GM06990 (cell line): Measurements from ENCODE around the gene AP5B1.

Source experiments
- DNase-seq: peaks from one replicate; pipeline ENCODE4 v3.0.0-alpha.2; 2011; ENCODE audit not compliant: insufficient read length; ENCODE audit errors: extremely low read depth
- H3K27me3 ChIP-seq: replicated peaks from 2 replicates; pipeline ENCODE4 v1.6.0; 2011; ENCODE audit warnings: low read length; ENCODE audit not compliant: control insufficient read depth, insufficient read depth
- H3K36me3 ChIP-seq: 2 replicates; pipeline ENCODE4 v1.5.1; 2011; ENCODE audit warnings: low read length; ENCODE audit not compliant: control insufficient read depth, insufficient read depth
- H3K4me3 ChIP-seq: replicated peaks from 2 replicates; pipeline ENCODE4 v1.5.1; 2011; ENCODE audit warnings: low read depth, mild to moderate bottlenecking, control low read depth, low read length
- TF ChIP-seq, protein P1 (sequence below): IDR thresholded peaks from 2 replicates; pipeline ENCODE4 v1.5.1; 2011; ENCODE audit warnings: low read length, control low read depth, mild to moderate bottlenecking, inconsistent platforms; ENCODE audit not compliant: insufficient read depth, poor library complexity, severe bottlenecking

AP5B1 gene

DNA sequence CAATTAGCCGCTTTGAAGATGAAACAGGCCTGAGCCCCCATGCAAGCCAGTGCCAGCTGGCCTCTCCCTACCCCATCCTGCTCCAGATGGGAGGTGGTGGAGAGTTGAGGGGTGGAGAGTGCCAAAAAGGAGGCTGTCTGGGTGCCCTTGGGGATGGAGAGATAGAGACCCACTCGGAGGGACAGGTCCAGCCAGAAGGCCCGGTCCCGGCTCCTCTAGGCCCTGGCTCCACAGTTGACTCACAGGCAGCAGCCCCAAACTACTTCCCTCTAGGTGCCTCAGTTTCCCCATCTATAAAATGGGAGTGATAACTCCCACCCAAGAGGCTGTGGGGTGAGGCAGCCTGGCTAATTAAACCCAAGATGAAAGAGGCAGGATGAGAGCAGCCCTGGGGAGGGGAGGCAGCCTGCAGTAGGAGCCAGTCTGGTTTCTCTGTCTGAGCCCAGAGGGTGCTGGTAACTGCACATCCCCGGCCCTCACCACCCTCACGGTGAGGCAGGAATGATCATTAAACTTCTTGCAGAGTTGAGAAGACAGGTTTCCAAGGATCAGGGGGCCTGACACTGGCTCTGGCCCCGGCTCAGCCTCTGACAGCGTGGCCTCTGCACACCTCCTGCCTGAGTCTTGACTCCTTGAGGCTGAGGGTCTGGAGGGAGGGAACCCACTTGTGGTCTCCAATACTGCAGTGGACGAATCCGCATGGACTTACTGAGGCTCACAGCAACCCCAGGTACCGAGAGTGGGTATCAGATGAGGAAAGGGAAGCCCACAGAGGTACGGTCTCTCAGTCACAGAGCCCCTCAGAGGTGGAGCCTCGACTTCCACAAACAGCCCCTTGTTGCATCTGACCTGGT is 1.4 kb upstream of the AP5B1 start:
- TF ChIP-seq, protein P1, sequence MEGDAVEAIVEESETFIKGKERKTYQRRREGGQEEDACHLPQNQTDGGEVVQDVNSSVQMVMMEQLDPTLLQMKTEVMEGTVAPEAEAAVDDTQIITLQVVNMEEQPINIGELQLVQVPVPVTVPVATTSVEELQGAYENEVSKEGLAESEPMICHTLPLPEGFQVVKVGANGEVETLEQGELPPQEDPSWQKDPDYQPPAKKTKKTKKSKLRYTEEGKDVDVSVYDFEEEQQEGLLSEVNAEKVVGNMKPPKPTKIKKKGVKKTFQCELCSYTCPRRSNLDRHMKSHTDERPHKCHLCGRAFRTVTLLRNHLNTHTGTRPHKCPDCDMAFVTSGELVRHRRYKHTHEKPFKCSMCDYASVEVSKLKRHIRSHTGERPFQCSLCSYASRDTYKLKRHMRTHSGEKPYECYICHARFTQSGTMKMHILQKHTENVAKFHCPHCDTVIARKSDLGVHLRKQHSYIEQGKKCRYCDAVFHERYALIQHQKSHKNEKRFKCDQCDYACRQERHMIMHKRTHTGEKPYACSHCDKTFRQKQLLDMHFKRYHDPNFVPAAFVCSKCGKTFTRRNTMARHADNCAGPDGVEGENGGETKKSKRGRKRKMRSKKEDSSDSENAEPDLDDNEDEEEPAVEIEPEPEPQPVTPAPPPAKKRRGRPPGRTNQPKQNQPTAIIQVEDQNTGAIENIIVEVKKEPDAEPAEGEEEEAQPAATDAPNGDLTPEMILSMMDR, result no peak
- Histone ChIP-seq H3K4me3 (no peak overlapping the region), H3K27me3 (no peaks in the 10 kb centered on the region; the same call in 1 of the 2 replicates), H3K36me3 (peaks cover 13% of the 10 kb centered on the region)
- DNase-seq, result no peak

DNA sequence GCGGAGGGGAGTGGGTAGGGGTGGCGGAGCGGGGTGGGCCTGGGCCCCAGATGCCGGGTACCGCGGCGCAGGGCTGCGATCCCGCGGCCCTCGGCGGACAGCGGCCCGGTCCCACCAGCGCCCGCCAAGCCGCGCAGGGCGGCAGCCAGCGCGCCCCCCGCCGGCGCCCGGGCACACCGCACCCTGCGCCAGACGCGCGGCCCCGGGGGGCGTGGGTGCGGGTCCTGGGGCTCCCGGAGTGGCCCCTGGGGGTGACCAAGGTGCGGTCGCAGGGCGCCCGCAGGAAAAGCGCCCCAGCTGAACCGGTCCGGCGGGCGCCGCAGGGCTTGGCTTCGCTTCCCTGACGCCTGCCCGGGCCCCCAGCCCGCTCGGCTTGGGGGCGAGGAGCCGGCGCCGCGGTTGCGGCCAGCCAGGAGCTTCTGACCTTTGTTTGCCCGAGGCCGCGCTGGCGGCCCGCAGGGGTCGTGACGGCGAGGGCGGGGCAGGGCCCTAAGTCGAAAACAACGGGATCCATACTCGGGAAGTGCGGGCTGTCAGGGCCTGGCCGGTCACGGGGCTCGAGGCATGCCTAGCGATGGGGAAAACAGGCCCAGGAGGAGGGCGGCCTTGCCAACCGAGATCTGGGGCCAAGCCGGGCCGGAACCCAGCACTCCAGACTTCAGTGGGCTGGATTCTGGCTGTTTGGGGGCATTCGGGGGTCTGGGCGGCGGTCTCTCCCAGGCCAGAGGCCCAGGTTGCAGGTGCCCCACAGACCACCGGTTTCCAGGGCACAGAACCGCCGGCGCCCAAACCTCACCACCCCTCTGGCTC is 581 bp upstream of the AP5B1 start:
- no peak for DNase-seq
- H3K36me3 ChIP-seq, result peaks cover 16% of the 10 kb centered on the region
- TF ChIP-seq, protein P1, result no peak
- H3K4me3 ChIP-seq, result peak overlapping the region; percentile 56
- H3K27me3 ChIP-seq, result no peaks in the 10 kb centered on the region; the same call in 1 of the 2 replicates

DNA sequence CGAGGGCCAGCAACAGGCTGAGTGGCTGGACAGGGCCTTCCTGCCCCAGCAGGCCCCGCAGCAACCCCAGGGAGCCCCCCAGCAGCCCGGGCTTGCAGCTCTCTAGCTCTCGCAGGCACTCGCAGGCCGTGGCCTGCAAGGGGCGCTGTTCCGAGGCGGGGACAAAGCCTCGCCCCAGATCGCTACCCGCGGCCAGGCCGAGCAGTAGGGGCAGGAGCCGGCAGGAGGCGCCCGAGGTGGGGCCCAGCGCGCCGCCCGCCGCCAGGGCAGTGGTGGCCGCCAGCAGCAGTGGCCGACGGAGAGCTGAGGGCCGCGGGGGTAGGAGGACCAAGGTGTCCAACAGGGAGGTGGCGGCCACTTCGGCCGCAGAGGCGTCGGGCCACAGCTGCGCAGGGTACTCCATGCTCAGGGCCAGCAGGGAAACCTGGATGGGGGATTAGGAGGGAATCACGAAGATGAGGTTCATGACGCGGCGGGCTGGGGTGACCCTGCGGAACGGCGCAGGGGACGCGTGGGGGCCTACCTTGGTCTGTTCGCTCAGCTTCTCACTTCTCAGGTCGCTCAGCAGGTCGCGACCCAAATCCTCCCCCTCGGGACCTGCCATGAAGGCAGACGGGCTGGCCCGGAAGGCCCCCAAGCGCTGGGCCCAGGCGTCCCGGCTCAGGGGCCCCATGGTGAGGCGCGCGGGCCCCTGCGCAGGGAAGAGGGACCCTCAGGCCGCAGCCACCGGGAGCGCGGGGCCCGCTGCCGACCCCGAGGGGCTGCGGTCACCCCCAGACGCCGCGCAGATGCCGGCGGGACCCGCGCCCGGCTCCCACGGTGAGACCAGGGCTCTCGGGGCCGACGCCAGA is 632 bp downstream of the AP5B1 start:
- no peaks in the 10 kb centered on the region for H3K27me3 ChIP-seq
- peak; percentile 85 for DNase-seq
- peaks cover 16% of the 10 kb centered on the region for H3K36me3 ChIP-seq
- peak overlapping the region; percentile 90 for H3K4me3 ChIP-seq
- TF ChIP-seq, protein P1, result peak; percentile 93

DNA sequence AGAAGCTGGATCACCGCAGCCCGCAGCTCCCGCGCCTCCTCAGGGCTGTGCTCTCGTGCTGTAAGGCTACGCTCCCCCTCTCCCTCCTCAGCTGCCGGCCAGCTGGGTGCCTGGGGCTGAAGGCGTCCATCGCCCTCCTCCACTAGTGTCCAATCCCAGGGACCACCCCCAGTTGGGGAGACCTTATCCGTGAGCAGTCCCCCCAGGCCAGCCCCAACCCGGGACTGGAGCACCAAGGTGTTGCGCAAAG is 1.2 kb downstream of the AP5B1 start:
- H3K4me3 ChIP-seq, result peak overlapping the region; percentile 90
- H3K27me3 ChIP-seq, result no peaks in the 10 kb centered on the region
- peaks cover 16% of the 10 kb centered on the region for H3K36me3 ChIP-seq
- DNase-seq, result no peak
- TF ChIP-seq, protein P1, result no peak

DNA sequence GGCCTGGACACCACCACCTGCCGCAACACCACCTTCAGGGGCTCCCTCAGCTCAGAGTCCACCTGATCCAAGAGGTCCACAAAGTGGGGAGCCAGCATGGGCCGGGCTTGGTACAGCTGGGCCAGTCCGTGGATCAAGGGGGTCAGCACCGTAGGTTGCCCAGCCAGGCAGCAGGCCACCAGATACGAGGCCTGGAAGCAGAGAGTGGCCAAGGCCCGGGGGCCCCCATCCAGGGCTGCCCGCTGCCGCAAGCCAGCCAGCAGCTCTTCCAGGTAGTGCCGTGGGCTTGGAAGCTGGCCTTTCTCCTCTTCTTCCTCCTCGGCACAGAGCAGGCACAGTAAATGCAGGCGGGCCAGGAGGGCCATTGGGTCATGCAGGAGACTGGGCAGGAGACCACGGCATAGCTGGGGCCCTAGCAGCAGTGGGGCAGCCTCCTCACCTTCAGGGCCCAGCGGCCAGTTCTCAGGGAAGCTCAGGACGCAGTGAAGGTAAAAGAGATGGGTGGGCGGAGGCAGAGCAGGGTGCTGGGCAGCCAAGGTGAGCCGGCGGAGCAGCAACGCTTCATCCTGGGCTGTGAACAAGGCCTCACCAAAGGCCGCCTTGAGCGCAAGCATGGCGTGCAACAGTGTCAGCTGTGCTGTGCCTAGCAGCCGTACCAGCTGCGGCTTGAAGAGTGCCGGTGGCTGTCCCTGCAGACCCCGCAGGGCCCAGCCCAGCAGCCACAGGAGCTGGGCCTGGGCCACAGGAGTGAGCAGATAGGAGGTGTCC is 1.7 kb downstream of the AP5B1 start:
- no peak for DNase-seq
- H3K36me3 ChIP-seq, result peaks cover 16% of the 10 kb centered on the region
- peak overlapping the region; percentile 90 for H3K4me3 ChIP-seq
- TF ChIP-seq, protein P1, result no peak
- no peaks in the 10 kb centered on the region for H3K27me3 ChIP-seq
